ENCODE measurements around the gene RRAGD.

The RRAGD gene

DNA sequence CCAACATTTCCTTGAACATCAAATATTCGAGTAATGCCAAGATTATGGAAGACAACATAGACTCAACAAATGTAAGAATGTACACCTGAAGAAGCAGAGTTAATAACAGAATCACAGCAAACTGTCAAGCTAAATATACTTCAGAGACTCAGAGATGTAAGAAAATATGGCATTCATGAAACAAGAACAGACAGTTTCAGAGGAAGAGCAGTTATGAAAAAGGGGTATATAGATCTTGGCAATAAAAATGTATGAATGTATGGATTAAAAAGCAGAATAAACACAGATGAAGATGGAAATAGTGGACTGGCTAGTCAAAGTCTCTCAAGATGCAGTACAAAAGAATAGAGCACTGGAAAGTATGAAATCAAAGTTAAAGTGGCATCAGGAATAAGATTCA, 18.4 kb downstream of the RRAGD start:
- in situ Hi-C loops (cut with HindIII; ENCODE audit: low sequenced_read_pairs): no loop called here
- no peak overlapping the region for H3K4me3 ChIP-seq (ENCODE audit: low read depth, low read length)
- DNase-seq (ENCODE audit: low read depth, low spot score): no peak
- TF ChIP-seq, protein P1, sequence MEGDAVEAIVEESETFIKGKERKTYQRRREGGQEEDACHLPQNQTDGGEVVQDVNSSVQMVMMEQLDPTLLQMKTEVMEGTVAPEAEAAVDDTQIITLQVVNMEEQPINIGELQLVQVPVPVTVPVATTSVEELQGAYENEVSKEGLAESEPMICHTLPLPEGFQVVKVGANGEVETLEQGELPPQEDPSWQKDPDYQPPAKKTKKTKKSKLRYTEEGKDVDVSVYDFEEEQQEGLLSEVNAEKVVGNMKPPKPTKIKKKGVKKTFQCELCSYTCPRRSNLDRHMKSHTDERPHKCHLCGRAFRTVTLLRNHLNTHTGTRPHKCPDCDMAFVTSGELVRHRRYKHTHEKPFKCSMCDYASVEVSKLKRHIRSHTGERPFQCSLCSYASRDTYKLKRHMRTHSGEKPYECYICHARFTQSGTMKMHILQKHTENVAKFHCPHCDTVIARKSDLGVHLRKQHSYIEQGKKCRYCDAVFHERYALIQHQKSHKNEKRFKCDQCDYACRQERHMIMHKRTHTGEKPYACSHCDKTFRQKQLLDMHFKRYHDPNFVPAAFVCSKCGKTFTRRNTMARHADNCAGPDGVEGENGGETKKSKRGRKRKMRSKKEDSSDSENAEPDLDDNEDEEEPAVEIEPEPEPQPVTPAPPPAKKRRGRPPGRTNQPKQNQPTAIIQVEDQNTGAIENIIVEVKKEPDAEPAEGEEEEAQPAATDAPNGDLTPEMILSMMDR (IDR thresholded peaks at IDR 0.05; ENCODE audit: low read depth, low read length): no peak

DNA sequence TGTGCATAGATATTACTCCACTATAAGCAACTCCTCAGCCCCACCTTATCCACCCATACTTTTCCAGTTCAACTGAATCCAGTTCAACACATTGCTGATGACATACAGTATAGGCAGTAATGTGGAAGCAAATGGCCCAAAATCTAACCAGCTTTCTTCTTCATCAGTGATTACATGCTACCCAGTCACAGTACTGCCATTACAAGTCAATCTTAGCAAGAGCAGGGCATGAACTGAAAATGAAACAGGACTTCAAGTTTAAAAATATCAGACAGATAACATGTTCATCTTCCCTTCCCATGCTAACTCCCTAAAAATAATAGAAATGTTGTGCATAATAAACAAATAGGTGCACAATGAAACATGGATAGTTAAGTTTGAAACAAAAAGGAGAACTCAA, 19.2 kb downstream of the RRAGD start:
- DNase-seq (ENCODE audit: low read depth, low spot score): no peak
- in situ Hi-C loops (cut with HindIII; ENCODE audit: low sequenced_read_pairs): no loop called here
- H3K4me3 ChIP-seq (ENCODE audit: low read depth, low read length): no peak overlapping the region
- TF ChIP-seq, protein P1 (IDR thresholded peaks at IDR 0.05; ENCODE audit: low read depth, low read length): no peak

DNA sequence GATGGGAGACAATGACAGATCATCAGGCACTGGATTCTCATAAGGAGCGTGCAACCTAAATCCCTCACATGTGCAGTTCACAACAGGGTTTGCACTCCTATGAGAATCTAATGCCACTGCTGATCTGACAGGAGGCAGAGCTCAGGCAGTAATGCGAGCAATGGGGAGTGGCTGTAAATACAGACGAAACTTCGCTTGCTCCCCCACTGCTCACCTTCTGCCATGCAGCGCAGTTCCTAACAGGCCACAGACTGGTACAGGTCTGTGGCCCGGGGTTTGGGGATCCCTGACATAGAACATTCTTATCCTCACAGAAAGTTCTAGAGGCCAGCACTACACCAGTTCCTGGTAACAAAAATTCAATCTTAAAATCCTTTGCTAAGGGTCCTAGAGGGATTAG, 23.2 kb downstream of the RRAGD start:
- no peak for DNase-seq (ENCODE audit: low read depth, low spot score)
- in situ Hi-C loops (cut with HindIII; ENCODE audit: low sequenced_read_pairs): no loop called here
- no peak overlapping the region for H3K4me3 ChIP-seq (ENCODE audit: low read depth, low read length)
- TF ChIP-seq, protein P1 (IDR thresholded peaks at IDR 0.05; ENCODE audit: low read depth, low read length): no peak

DNA sequence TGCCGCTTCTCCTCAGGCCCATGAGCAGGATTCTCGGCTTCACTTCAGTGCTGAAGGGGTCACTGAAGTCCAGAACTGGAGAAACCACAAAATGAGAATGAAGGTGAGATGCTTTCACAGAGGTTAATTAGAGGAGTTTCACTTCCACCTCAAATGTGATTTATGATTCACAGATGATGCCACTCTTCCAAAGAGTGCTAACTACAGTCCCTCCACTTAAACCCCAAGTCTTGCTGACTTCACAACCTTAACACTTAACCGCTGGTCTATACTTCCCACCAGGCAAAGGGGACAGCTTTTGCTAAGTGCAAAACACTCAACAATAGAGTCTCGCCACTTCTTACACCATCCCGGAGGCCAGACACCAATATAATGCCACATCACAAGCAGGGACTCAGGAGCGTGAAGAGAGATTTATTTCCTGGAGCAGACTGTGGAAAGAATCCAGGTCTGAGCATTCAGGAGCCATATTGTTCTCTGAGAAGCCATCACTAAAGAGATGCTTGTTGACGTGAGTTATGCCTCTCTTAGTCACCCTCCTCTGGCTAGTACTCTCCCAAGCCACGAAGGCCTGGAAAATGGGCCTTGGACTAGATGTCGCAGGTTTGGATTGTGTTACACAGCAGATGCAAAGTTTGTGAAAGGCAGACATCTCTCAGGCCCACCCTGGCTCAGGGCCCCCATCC, 24.4 kb downstream of the RRAGD start:
- H3K4me3 ChIP-seq (ENCODE audit: low read depth, low read length): no peak overlapping the region
- no peak for DNase-seq (ENCODE audit: low read depth, low spot score)
- in situ Hi-C loops (cut with HindIII; ENCODE audit: low sequenced_read_pairs): no loop called here
- TF ChIP-seq, protein P1 (IDR thresholded peaks at IDR 0.05; ENCODE audit: low read depth, low read length): no peak

DNA sequence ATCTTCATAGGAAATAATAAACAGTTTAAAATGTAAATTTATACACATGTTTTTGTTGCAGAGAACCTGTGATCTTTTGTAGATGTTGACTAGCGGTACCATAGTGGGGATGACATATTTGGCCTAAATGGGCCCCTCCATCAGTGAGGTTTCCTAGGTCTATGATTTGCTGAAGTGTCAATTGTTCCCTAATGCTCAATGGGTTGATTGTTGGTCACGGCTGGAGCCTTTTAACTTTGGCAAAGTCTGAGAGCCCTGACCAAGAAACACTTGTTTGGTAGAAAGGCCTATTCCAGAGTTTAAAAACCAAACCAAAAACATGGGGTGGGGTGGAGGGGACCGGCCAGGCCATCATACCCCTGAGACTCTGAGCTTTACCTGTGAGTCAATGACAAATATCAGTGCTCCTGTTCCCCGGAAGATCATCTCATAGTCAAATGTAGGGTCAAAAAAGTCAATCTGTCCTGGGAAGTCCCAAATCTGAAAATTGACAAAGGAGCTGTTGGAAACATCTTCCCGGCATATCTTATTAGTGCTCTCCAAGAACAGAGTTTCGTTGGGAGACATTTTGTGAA, 25.1 kb downstream of the RRAGD start:
- in situ Hi-C loops (cut with HindIII; ENCODE audit: low sequenced_read_pairs): no loop called here

DNA sequence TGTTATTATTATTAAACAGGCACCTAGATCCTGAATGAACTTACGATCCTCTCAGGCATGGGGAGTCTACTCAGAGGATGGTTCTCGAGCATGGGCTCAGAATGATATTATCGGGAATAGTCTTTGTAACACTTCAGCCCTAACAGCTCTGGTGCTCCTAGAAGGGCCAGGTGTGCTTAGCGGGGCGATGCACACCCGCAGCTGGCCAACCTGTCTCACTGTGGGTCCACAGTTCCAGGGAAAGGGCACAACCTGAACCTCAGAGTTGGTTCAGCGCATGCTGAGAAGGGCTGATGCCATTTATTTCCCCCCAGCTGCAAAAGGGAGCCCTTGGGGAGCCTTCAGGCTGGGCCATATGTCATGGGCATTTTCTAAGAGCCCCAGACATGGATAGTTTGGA, 26.2 kb downstream of the RRAGD start:
- in situ Hi-C loops (cut with HindIII; ENCODE audit: low sequenced_read_pairs): no loop called here
- H3K4me3 ChIP-seq (ENCODE audit: low read depth, low read length): no peak overlapping the region
- TF ChIP-seq, protein P1 (IDR thresholded peaks at IDR 0.05; ENCODE audit: low read depth, low read length): no peak
- no peak for DNase-seq (ENCODE audit: low read depth, low spot score)

More for the DNA sequence above, 25.1 kb downstream of the RRAGD start:
- TF ChIP-seq, protein P1 (IDR thresholded peaks at IDR 0.05; ENCODE audit: low read depth, low read length): no peak
- no peak overlapping the region for H3K4me3 ChIP-seq (ENCODE audit: low read depth, low read length)
- no peak for DNase-seq (ENCODE audit: low read depth, low spot score)

Measured in astrocyte of the spinal cord (primary cell).